ENCODE data around the gene PCYT2.

Gene PCYT2

DNA sequence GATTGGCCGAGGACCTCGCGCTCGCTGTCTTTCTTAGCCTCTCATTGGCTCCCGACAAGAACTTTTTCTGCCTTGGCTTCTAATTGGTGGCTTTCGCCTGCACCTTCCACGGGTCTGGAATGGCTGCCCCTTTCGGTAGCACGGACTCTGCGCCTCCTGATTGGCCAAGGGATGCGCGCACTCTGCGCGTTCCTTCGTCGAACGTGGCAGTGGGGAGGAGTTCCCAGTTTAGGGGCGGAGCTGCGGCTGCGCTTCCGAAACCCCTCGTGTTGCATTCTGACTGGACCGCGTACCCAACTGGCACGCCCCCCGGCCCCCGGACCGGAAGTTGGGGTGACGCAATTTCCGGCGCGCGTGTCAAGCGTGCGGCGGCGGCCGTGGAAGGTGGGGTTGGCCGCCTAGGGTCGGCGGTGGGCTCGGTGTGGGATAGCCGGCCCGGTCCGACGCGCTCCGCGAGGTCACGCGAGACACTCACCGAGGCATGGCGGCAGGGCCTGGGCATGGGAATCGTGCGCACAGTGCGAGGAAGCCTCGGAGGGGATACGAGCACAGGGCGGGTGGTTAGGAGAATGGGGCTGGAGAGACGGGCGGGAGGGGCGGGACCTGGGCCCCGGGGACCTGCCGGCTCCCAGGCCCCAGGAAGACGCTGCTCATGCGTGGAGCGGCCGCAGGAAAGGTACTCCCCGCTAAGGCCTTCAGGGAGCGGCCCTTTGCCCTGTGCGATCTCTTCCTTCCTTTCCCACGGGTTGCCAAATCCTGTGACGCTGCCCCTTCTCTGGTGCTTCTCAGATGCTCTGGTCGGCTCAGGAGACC, 50.2 kb downstream of the PCYT2 start:
- peak overlapping the region; percentile 87 for H3K4me3 Mint-ChIP-seq
- H3K4me1 Mint-ChIP-seq = peaks cover 23% of the 10 kb centered on the region
- no peaks in the 10 kb centered on the region for H3K27me3 Mint-ChIP-seq
- H3K9me3 Mint-ChIP-seq = no peaks in the 10 kb centered on the region
- DNase-seq (ENCODE audit: low spot score in 2 of 2) (peak; percentile 99), ATAC-seq (replicated peaks; ENCODE audit: extremely low read depth, poor library complexity, severe bottlenecking) (peak; percentile 89)
- peaks cover 44% of the 10 kb centered on the region for H3K36me3 Mint-ChIP-seq (ENCODE audit: insufficient read depth)
- H3K27ac Mint-ChIP-seq (ENCODE audit: low read depth) = peak overlapping the region; percentile 93

DNA sequence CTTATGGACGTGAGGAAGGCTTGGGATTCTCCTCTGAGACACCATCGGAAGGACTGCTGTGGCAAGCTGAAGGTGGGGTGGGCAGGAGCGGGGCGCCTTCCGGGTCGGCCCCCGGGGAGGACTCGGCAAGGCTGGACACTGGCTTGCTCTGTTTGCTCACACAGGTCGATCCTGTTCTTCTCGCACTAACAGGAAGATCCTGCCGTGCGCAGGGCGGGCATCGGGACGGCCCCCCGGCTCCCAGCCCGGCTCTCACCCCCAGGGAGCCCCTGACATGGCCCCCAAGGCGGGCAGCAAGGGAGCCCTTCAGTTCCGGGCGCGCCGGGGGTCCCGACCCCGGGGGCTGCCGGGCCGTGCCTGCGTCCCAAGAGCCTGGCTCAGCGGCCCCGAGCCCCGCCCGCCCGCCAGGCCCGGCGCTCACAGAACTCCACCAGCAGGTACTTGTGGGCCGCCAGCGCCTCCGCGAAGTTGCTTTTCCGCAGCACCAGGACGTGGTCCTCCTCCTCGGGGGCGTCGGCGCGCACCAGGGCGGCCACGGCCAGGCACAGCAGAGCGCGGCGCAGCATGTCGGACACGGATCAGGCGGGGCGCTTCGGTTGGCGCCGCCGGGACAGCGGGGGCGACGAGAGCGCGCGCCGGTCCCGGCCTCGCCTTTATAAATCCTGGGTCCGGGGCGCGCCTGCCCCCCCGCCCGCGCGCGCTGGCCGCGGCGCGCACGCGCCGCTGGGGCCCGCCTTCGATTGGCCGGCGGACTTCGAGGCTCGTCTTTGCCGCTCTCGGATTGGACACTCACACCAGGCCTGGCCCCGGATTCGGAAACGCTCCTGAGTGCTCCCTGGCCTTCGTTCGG, 51.1 kb downstream of the PCYT2 start, which contains the start of gene P4HB:
TSS of gene P4HB (minus strand) at position 630 of the 850 bp plus-strand sequence. CDS start at position 566, 64 bp downstream.
- no peak for DNase-seq (ENCODE audit: low spot score in 2 of 2)
- H3K27ac Mint-ChIP-seq (ENCODE audit: low read depth) = peak within 1 kb of the TSS; percentile 93
- H3K4me3 Mint-ChIP-seq = peak within 1 kb of the TSS; percentile 87
- ATAC-seq (replicated peaks; ENCODE audit: extremely low read depth, poor library complexity, severe bottlenecking) = peak; percentile 20
- no peaks in the 10 kb centered on the region for H3K9me3 Mint-ChIP-seq
- peaks cover 23% of the 10 kb centered on the region for H3K4me1 Mint-ChIP-seq
- peaks cover 46% of the 10 kb centered on the region for H3K36me3 Mint-ChIP-seq (ENCODE audit: insufficient read depth)
- H3K27me3 Mint-ChIP-seq = no peaks in the 10 kb centered on the region

DNA sequence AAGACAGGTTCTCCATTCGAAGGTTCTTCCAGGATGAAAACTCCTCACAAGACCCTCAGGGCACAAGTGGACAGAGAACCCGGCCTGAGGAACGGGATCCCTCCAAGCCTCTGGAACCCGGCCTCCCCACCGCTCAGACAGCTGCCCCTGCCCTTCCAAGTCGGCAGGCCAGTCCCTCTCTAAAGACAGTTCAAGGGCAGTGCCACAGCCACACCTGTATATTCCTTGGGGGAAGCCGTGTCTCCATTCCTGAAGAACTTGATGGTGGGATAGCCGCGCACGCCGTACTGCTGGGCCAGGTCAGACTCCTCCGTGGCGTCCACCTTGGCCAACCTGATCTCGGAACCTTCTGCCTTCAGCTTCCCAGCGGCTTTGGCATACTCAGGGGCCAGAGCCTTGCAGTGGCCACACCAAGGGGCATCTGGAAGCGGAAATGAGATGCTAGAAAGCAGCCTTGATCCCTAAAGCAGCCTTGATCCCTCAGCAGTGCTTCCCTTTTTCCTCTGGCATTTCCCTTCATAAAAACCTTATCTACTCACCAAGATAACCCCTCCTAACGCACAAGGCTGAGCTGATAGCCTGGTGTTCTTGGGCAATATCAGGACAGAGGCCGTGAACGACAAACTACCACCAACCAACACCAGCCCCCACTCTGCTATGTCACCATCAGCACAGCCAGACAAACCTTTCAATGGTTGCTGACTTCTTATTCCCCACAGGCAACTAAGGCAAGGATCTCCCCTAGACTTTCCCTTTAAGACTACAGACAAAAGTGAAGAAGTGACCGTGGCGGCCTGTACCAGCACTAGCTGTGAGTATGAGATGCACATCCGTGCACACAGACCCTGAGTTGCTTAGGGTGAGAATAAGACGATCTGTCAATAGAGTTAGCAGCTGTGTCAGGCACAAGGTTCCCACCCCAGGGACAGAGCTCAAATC, 52.0 kb downstream of the PCYT2 start:
- Mint-ChIP-seq H3K36me3 (ENCODE audit: insufficient read depth) (peaks cover 46% of the 10 kb centered on the region), H3K9me3 (no peaks in the 10 kb centered on the region), H3K27me3 (no peaks in the 10 kb centered on the region), H3K4me1 (peaks cover 23% of the 10 kb centered on the region), H3K4me3 (peak overlapping the region; percentile 87), H3K27ac (ENCODE audit: low read depth) (peak overlapping the region; percentile 93)
- DNase-seq (ENCODE audit: low spot score in 2 of 2) = no peak
- ATAC-seq (replicated peaks; ENCODE audit: extremely low read depth, poor library complexity, severe bottlenecking) = no peak

GRCh38 chr17:81858170-81858966, 52.8 kb downstream of the PCYT2 start:
- no peaks in the 10 kb centered on the region for H3K27me3 Mint-ChIP-seq
- H3K27ac Mint-ChIP-seq (ENCODE audit: low read depth) = peak overlapping the region; percentile 93
- no peak overlapping the region for H3K4me3 Mint-ChIP-seq
- ATAC-seq (replicated peaks; ENCODE audit: extremely low read depth, poor library complexity, severe bottlenecking) (no peak), DNase-seq (ENCODE audit: low spot score in 2 of 2) (no peak)
- peaks cover 48% of the 10 kb centered on the region for H3K36me3 Mint-ChIP-seq (ENCODE audit: insufficient read depth)
- no peaks in the 10 kb centered on the region for H3K9me3 Mint-ChIP-seq
- H3K4me1 Mint-ChIP-seq = peaks cover 27% of the 10 kb centered on the region

DNA sequence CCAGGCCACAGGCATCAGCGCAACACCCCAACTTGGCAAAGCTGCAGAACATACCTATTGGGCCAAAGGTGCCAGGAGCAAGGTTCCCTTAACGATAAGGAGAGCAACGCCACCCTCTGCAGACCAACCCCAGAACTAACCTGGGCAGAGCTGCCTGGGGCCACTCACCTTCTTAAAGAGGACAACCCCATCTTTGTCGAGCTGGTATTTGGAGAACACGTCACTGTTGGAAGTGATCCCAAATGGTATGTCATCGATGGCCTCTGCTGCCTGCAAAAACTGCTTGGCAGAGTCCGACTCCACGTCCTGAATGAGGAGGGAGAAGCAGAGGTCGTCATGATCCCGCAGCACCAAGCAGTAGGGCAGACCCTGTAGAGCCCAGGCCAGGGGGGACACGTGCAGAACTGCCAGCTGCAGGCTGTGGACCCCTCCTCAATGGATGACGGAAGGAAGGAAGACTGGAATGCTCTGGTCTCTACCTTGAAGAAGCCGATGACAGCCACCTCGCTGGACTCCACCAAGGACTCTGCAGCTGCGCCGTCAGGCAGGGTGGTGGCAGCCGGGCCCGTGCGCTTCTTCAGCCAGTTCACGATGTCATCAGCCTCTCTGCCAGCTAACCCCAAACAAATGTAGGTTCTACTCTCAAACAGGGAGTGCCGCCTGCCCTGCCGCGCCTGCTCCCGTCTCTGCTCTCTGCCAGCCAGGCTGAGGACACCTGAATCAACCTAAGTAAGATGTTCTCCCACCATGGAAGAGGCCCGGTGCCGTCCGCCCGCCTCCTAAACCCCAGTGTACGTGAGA, 56.0 kb downstream of the PCYT2 start:
- no peak for DNase-seq (ENCODE audit: low spot score in 2 of 2)
- no peak for ATAC-seq (replicated peaks; ENCODE audit: extremely low read depth, poor library complexity, severe bottlenecking)
- Mint-ChIP-seq H3K9me3 (no peaks in the 10 kb centered on the region), H3K36me3 (ENCODE audit: insufficient read depth) (peaks cover 54% of the 10 kb centered on the region), H3K27ac (ENCODE audit: low read depth) (no peak overlapping the region), H3K27me3 (no peaks in the 10 kb centered on the region), H3K4me1 (peaks cover 12% of the 10 kb centered on the region), H3K4me3 (no peak overlapping the region)

- no peak overlapping the region for H3K4me3 Mint-ChIP-seq
- H3K4me1 Mint-ChIP-seq = peaks cover 4% of the 10 kb centered on the region
- H3K9me3 Mint-ChIP-seq = no peaks in the 10 kb centered on the region
- H3K27me3 Mint-ChIP-seq = no peaks in the 10 kb centered on the region
- ATAC-seq (replicated peaks; ENCODE audit: extremely low read depth, poor library complexity, severe bottlenecking) (no peak), DNase-seq (ENCODE audit: low spot score in 2 of 2) (no peak)
- H3K36me3 Mint-ChIP-seq (ENCODE audit: insufficient read depth) = peaks cover 56% of the 10 kb centered on the region
- H3K27ac Mint-ChIP-seq (ENCODE audit: low read depth) = no peak overlapping the region
These were observed 59.0 kb downstream of the PCYT2 start for GRCh38 chr17:81852237-81852636.

GRCh38 chr17:81851423-81851822, 59.8 kb downstream of the PCYT2 start:
- Mint-ChIP-seq H3K27me3 (no peaks in the 10 kb centered on the region), H3K36me3 (ENCODE audit: insufficient read depth) (peaks cover 56% of the 10 kb centered on the region), H3K4me3 (no peak overlapping the region), H3K27ac (ENCODE audit: low read depth) (peak overlapping the region; percentile 13), H3K4me1 (peaks cover 4% of the 10 kb centered on the region), H3K9me3 (no peaks in the 10 kb centered on the region)
- ATAC-seq (replicated peaks; ENCODE audit: extremely low read depth, poor library complexity, severe bottlenecking) (no peak), DNase-seq (ENCODE audit: low spot score in 2 of 2) (no peak)

Measured in central memory CD8-positive, alpha-beta T cell (primary cell).